Mononuclear cell (primary cell): ENCODE measurements around the gene BRSK2. TPM values are rescaled to one million over a fixed set of nuclear protein-coding genes. Genes with fewer than 3 reads are reported as not detected.

Experiments
- H3K27me3 ChIP-seq: 2 replicates; pipeline ENCODE4 v1.6.0; 2011; ENCODE audit warnings: low read length, control low read depth; ENCODE audit not compliant: insufficient read depth
- H3K4me1 ChIP-seq: 2 replicates; pipeline ENCODE4 v1.5.1; 2011; ENCODE audit warnings: mild to moderate bottlenecking, low read length, control low read depth; ENCODE audit not compliant: insufficient read depth
- H3K4me3 ChIP-seq: 2 replicates; pipeline ENCODE4 v1.5.1; 2011; ENCODE audit warnings: mild to moderate bottlenecking, low read length, moderate library complexity
- H3K9me3 ChIP-seq: 2 replicates; pipeline ENCODE4 v1.5.1; 2011; ENCODE audit warnings: low read depth, mild to moderate bottlenecking, control low read depth, low read length
- total RNA-seq: library from RNA; depleted of rRNA; stranded (reverse); fragments of >200 nt; gene quantifications from one replicate; pipeline ENCODE4 v1.2.3, GENCODE V29; 2012

The BRSK2 gene
- total RNA-seq, 1 donor = 0.10 TPM

DNA sequence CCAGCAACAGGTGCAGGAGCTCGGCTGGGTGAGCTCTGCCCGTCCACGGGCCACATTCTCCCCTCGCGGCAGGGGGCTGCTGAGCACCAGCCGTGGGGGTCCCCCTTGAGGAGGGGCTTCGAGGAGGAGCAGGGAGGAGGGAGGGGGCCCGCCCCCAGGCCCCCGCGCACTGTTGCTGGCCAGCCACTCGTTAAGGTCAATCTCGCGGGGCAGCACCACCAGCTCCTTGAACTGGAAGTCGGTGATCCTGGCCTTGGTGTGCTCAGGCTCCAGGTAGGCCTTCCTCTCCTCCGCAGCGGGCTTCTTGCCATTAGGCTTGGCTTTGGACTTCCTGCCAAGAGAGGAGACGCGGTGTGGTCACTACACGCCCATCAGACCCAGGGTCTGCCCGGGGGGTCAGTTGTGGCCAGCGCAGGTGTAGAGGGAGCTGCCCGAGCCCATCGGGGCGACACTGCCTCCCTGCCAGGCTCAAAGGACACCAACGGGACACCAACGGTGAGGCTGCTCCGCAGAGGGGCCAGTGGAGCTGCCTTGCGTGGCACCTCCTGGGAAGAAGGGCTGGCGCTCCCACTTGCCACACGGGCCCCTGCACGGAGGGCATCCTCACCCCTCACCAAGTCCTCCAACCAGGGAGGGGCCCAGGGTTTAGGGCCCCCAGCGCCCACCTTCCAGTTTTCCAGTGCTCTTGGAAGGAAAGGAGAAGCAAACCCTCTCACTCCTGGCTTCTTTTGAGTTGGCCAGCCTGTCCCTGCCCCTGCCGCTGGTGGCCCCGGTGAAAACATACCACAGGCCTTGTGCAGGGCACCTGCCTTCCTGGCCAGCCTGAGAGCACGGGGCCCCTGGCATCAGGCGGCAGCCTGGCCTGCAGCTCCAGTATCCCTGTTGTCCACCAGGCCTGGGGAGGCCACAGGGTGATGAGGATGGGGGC is 91.1 kb downstream of the BRSK2 start:
- Histone ChIP-seq H3K9me3 (no peaks in the 10 kb centered on the region), H3K4me1 (peaks cover under 1% of the 10 kb centered on the region), H3K27me3 (no peaks in the 10 kb centered on the region), H3K4me3 (no peak overlapping the region)

DNA sequence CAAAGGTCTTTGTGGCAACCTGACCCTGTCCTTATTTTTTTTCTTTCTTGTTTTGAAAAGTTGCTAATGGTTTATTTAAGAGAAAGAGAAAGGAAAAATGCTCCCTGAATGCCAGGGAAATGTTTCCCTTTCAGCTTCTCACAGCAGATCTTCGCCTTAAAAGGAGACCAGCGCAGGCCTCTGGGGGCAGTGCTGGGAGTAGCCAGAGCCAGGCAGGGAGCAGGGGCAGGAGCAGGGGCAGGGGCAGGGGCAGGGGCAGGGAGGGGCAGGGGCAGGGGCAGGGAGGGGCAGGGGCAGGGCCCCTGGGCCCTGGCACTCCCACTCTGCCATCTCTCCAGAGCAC is 91.7 kb downstream of the BRSK2 start:
- Histone ChIP-seq H3K4me3 (no peak overlapping the region), H3K4me1 (peaks cover 7% of the 10 kb centered on the region), H3K9me3 (no peaks in the 10 kb centered on the region), H3K27me3 (no peaks in the 10 kb centered on the region)

DNA sequence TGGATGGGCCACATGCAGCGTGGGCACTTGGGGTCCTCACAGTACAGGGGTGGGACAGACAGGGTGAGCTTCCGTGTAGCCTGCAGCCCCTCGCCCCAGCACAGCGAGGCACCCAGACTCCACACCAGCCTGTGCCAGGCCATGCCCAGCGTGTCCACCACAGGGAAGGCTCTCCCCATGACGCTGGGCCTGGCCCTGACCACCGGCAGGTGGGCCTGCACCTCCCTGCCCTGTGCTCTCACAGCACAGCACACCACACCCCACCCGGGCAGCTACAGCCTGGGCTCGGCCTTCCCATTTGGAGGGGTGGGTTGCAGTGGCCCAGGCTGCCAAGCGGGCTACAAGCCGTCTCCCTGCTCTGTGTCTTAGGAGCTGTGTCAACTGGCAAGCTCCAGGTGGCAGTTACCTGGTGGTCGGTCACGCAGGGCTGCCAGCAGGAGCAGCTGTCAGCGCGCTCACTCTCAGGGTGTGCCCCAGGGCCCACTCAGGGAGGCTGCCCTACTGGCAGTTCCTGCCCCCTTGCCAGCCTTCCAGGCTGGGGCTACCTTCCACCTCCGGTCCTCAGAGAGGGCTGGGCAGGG is 92.2 kb downstream of the BRSK2 start:
- peaks cover 8% of the 10 kb centered on the region for H3K4me1 ChIP-seq
- H3K4me3 ChIP-seq = no peak overlapping the region
- no peaks in the 10 kb centered on the region for H3K27me3 ChIP-seq
- no peaks in the 10 kb centered on the region for H3K9me3 ChIP-seq

DNA sequence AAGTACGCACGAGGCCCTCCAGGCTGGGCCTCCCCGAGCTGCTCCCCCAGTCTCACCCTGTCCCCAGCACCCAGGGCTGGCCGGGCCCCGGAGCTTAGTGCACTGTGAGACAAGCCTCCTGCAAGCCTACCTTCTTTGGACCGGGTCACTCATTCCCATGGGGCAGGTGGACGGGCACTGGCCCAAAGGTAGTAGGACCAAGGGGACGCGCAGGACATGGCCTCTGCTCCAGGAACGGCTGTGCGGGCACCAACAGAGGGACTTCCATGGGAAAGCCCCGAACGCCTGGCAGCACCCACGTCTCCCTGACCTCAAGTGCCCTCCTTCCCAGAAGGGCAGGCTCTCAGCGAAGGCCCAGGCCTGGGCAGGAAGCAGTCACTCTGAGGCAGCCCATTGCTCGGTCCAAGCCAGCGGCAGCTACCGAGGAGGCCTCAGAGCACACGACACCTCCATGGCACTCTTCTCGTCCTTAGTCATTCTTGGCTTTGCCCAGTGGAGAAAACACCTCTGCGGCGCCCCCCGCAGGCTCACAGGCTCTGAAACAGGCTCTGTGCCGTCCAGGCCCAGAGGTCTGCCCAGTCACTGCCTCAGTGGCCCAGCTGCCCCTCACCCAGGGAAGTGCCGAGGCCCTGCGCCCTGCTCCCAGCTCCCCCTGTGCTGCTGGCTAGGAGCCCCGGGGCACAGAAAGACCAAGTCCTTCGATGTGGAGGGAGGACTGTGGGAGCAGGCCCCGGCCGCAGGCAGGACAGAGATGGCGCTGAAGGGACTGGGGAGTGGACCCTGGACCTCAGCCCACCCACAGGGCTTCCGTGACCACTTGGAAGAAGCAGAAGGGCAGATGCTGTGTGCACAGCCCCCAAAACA is 93.1 kb downstream of the BRSK2 start:
- H3K27me3 ChIP-seq = no peaks in the 10 kb centered on the region
- H3K4me1 ChIP-seq = peaks cover 15% of the 10 kb centered on the region
- no peaks in the 10 kb centered on the region for H3K9me3 ChIP-seq
- no peak overlapping the region for H3K4me3 ChIP-seq

DNA sequence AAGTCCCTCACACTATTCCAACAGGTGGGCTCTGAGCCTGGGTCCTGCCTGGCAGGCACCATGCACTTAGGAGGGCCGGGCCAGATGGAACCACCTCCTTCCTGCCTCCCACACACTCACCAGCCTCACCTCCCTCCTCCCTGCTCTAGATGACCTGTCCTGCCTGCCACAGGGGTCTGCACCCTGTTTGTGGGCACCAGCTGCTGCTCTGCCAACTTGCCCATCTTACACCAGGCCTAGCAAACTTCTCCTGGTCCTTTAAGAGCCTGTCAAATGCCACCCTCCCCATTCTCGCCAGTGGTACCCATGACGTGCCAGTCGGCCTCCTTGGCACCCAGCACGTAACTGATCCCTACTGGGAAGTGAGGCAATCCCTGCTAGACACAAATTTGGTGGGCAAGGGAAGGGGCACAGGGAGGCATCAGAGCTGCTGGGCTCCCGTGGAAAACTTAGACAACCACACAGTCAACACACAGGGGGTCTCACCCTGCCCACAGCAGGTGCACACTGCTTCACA is 93.8 kb downstream of the BRSK2 start:
- Histone ChIP-seq H3K27me3 (no peaks in the 10 kb centered on the region), H3K4me3 (no peak overlapping the region), H3K4me1 (peaks cover 15% of the 10 kb centered on the region), H3K9me3 (no peaks in the 10 kb centered on the region)

DNA sequence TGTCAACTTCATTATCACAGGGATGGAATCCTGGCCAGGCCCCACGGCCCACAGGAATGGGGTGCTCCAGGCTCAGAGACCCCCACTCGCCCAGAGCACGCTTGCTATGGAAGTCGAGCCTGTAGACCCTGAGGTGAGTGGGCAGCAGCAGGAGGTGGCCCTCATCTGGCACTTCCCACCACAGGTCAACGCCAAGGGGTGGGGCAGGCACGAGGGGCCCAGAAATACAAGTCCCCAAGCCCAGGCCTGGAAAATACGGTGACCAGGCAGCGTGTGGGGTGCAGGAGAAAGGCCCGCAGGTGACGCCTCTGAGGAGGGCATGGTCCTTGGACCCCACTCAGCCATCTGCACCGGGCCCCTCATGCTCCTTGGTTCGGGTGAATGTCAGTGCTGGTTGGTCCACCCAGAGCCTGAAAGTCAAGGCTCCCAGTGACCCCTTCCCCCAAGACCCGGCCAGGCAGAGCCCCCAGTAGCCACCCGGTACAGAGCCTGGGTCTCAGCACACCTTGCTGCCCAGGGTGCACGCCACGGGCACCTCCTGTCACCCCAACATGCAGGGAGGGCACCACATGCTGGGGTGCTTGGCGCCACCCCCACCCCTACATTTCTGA is 94.4 kb downstream of the BRSK2 start:
- no peaks in the 10 kb centered on the region for H3K27me3 ChIP-seq
- H3K9me3 ChIP-seq = no peaks in the 10 kb centered on the region
- no peak overlapping the region for H3K4me3 ChIP-seq
- peaks cover 15% of the 10 kb centered on the region for H3K4me1 ChIP-seq

DNA sequence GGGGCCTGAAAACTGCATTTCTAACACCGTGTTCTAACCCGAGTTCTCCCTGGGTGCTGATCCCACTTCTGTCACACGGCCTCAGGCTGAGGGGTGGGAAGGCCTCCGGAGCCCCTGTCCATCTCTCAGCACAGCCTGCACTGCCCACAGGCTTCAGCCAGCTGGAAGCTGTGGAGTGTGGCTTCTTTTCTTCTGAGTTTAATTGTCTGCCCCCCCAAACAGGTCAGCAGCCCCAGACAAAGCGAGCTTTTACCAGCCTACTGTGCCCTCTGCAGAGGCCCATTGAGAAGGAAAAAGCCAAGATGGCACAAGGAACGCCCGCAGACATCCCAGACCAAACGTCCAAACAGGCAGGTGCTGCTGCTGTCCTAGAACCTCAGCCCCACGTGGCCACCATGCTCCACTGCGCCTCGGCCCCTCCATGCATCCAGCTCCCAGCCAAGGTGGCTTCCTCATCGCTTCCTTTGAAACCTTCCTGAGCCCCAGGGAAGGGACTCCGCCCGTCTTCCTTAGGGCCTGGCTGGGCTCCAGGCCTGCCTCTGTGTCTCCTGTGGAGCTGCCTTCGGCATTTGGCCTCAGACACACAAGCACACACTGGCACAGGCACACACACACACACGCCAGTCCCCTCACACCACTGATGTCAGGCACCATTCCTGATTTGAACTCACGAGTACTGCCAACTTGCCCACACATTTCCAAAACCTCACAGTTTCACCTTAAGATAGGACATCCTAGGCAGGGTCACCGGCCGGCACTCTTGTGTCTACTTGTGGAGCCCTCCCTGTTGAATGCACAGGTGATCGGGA is 95.2 kb downstream of the BRSK2 start:
- no peaks in the 10 kb centered on the region for H3K27me3 ChIP-seq
- H3K4me3 ChIP-seq = no peak overlapping the region
- H3K4me1 ChIP-seq = peaks cover 15% of the 10 kb centered on the region
- no peaks in the 10 kb centered on the region for H3K9me3 ChIP-seq

DNA sequence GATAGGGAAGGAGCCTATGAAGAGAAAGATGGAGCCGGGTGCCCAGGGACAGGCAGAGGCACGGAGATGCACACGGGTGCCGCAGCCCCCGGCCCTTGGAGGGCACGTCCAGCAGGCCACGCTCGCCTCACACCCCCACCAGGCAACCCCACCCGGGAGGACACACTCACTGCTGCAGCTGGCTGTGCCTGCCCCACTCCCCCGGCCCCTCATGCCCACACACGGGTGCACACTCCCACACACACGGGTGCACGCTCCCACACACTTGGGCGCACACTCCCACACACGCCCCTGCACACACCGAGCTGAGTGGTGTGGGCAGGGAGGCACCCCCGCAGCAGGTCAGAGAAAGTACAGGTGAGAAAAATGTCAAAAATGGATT is 95.8 kb downstream of the BRSK2 start:
- H3K4me1 ChIP-seq = peaks cover 15% of the 10 kb centered on the region
- H3K27me3 ChIP-seq = no peaks in the 10 kb centered on the region
- H3K9me3 ChIP-seq = no peaks in the 10 kb centered on the region
- no peak overlapping the region for H3K4me3 ChIP-seq

DNA sequence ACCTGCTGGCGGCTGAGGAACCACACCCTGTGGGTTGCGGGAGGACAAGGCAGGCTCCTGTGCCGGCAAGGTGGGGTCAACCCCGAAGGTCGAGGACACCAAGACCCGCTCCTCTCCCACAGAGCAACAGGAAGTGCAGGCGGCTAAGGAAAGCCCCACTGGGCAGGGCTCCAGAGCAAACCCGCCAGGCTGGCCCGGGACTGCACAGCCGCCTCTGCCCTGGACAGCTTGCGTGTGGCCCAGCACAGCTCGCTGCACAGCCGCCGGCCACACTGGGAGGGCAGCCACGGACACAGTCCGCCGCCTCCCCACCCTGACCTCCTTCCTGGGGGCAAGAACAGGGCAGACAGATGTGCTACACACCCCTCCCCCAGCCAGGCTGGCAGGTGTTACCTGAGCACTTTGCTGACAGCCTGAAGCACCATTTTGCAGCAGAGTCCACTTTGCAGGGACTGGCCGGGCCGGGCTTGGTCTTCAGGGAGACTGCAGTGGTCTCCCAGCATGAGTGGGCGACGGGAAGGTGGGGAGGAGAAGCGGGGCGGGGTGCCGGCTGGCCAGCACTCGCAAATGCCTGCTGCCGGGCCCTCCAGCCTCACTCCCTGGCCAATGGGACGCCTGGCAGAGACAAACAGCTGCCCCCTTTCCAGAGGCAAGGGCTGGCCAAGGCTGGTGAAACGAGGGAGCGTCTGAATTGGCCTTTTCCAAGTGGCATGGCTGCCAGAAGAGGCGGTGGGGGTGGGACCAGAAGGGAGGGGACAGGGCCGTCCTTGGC is 96.5 kb downstream of the BRSK2 start, which contains the start of gene MOB2:
Gene MOB2, minus strand, starts transcription at position 726 of the 772 bp plus-strand sequence. Its CDS starts 223 bp downstream, at position 503.
- H3K9me3 ChIP-seq = no peaks in the 10 kb centered on the region
- H3K27me3 ChIP-seq = no peaks in the 10 kb centered on the region
- peaks cover 15% of the 10 kb centered on the region for H3K4me1 ChIP-seq
- no peak within 1 kb of the TSS for H3K4me3 ChIP-seq

DNA sequence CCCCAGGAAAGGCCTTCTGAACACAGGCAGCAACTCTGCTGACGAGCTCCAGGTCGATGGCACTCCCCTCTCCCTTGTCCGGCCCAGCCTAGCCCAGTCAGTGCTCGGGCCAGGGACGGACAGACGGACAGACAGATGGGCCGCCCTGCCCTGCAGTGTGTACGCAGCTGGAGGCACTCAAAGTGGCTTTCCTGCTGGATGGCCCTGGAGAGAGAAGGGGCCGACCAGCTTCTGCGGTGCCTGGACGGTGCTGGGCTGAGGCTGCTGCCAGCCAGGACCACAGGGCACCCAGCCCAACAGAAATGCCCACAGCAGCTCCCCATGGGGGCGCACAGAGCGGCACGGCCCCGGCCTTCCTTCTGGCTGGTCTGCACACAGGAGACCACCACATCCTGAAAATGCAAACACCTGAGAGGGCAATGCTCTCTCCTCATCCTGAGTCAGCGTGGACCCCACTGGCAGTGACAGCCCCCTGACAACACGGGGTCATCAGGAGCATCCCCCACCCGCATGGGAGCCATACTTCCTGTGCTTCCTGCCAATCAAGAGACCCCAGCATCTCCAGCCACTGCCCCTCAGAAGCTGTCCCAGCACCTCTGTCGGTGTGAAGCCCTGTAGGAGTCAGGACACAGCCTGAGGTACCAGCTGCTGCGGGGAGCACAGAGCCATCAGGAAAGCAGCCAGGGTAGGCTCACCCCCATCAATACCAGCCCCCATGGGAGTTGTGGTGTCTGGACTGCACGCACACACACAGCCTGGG is 97.5 kb downstream of the BRSK2 start:
- Histone ChIP-seq H3K4me1 (peaks cover 15% of the 10 kb centered on the region), H3K27me3 (no peaks in the 10 kb centered on the region), H3K9me3 (no peaks in the 10 kb centered on the region), H3K4me3 (no peak overlapping the region)

DNA sequence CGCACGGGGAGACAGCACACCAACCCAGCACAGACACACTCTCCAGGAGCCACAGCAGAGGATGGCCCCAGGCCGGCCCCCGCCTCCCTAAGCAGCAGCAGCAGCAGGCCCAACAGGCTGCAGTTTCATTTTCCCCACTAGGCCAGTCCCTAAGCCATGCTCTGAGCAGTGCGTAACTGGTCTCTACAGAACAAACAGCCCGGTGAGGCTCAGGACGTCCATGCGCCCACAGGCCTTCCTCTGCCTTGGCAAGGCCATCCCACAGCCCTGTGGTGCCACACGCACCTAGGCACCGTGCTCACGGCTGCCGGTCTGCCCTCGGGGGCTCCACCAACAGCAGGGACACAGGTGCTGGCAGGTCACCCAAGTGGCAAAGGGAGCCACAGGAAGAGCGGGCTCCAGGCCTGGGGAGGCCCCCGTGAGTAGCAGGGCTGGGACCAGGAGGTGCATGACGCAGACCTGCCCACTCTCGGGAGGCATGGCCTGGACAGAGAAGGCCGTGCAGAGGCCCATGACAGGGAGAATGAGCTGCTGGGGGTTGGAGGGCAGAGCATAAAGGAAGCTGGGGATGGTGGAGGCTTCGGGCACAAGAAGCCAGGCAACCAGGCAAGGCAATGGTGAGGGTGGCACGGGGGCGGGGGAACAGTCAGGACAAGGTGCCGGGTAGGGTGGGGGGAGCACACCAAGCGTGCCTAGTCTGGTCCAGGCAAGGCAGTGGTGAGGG is 98.3 kb downstream of the BRSK2 start:
- Histone ChIP-seq H3K27me3 (no peaks in the 10 kb centered on the region), H3K4me3 (no peak overlapping the region), H3K9me3 (no peaks in the 10 kb centered on the region), H3K4me1 (peaks cover 15% of the 10 kb centered on the region)

DNA sequence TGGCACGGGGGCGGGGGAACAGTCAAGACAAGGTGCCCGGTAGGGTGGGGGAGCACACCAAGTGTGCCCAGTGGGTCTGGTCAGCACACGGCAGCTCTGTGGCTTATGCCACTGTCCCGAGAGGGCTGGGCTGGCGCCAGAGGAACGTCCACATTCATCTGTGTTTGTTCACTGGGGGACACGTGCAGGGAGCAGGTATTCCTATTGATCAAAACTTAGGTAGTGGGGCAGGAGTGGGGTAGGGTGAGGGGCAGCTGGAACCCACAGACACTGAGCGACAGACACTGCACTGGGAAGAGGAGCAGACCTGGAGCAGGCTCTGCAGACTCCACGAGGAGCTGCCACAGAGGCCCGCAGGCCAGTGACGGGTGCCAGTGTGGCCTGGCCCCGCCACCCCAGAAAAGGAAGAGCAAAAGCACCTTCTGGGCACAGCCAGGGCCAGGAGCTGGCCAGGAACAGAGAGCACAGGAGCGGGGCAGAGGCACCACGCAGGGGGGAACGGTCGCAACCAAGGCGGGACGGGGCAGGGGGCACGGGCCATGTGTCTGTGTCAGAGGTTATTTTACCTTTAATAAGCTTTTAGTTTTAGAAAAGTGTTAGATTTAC is 98.9 kb downstream of the BRSK2 start:
- no peaks in the 10 kb centered on the region for H3K27me3 ChIP-seq
- no peaks in the 10 kb centered on the region for H3K9me3 ChIP-seq
- peaks cover 19% of the 10 kb centered on the region for H3K4me1 ChIP-seq
- H3K4me3 ChIP-seq = no peak overlapping the region
